ENCODE data around the gene SLC31A1.

SLC31A1 gene

DNA sequence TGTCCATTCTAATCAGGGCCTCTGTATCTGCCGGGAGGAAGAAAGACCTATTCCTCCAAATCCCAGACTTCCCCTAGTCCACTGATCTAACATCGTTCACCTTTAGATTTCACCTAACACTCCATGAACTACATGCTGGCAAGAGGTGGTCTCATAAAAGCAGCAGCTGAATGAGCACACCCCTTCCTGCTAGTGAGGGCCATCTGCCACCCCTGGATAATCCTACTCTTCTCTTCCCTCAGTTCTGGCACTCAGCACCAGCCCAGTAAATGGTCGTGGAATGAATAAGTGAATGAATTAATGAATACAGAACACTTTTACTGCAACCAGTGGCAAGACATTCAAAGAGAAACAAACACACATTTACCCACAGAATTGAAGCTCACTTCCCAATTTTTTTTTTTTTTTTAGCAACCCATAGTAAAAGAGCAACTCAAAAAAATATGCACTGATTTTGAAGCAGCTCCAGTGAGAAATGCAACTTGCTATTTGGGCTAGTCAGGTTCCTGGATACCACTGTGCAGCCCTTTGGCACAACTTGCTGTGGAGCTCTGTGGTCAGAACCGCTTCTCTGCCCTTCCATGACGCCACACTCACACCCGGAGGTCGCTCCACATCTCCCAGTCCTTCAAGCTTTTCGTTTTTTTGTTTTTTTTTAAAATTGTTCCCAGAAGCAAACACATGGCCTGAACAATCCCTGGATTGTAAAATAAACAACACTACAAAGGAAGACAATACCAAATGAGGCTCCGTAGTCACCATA, 75.6 kb downstream of the SLC31A1 start:
- no peak overlapping the region for H3K27ac ChIP-seq (ENCODE audit: low read depth, low read length)
- no peak overlapping the region for H3K4ac ChIP-seq (ENCODE audit: low read depth, low read length)
- no peaks in the 10 kb centered on the region for H3K4me1 ChIP-seq (ENCODE audit: control insufficient read depth, low read depth, low read length)
- no peak overlapping the region for H3K23ac ChIP-seq (ENCODE audit: low read length)
- no peak overlapping the region for H3K4me3 ChIP-seq (ENCODE audit: low read length)
- H3K79me1 ChIP-seq (ENCODE audit: low read length): no peaks in the 10 kb centered on the region
- WGBS (ENCODE audit: extremely low coverage, insufficient coverage, low lambda C conversion rate): no CpG with 5 or more reads among the region's 9 CpGs
- no peak overlapping the region for H2BK120ac ChIP-seq (ENCODE audit: low read depth, low read length)
- H2BK5ac ChIP-seq (ENCODE audit: low read length): no peak overlapping the region
- no peak overlapping the region for H2AK5ac ChIP-seq (ENCODE audit: low read length)
- no peaks in the 10 kb centered on the region for H3K27me3 ChIP-seq (ENCODE audit: insufficient read depth, low read length, poor library complexity)
- peaks cover 3% of the 10 kb centered on the region for H3K36me3 ChIP-seq (ENCODE audit: control insufficient read depth, insufficient read depth, low read length)
- H3K18ac ChIP-seq (ENCODE audit: low read length): no peak overlapping the region
- H4K5ac ChIP-seq (ENCODE audit: low read length): no peak overlapping the region
- no peak overlapping the region for H3K56ac ChIP-seq (ENCODE audit: low read length)
- H2BK15ac ChIP-seq (replicated peaks; ENCODE audit: low read depth): no peak overlapping the region
- no peak overlapping the region for H3K4me2 ChIP-seq (ENCODE audit: low read length)
- H3K79me2 ChIP-seq (ENCODE audit: control insufficient read depth, insufficient read depth, low read length): no peaks in the 10 kb centered on the region
- no peak overlapping the region for H3K9ac ChIP-seq (ENCODE audit: low read length)
- DNase-seq: no peak
- H4K8ac ChIP-seq (ENCODE audit: low read depth, low read length): no peak overlapping the region

DNA sequence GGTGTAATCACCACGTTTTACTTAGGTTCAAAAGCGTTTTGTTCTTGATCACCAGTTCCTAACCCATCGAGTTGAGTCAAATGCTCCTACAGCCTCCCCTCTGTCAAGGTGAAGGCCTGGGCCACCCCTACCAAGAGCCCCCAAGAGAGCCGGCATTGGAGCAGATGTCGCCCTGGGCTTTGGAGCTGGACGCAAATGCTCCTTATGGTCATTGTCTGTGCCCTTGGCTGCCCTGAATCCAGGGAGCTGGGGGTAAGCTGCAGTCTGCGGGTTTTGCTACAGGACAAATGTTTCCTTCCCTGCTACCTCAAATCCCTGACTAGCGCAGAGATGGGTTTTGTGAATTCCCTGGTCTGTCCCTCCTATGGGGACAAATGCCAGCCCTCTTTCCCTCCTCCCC, 77.0 kb downstream of the SLC31A1 start:
- Histone ChIP-seq H3K56ac (ENCODE audit: low read length) (no peak overlapping the region), H3K36me3 (ENCODE audit: control insufficient read depth, insufficient read depth, low read length) (no peaks in the 10 kb centered on the region), H3K27me3 (ENCODE audit: insufficient read depth, low read length, poor library complexity) (no peaks in the 10 kb centered on the region), H2BK120ac (ENCODE audit: low read depth, low read length) (no peak overlapping the region), H3K4me2 (ENCODE audit: low read length) (no peak overlapping the region), H3K18ac (ENCODE audit: low read length) (no peak overlapping the region), H4K8ac (ENCODE audit: low read depth, low read length) (no peak overlapping the region), H2BK5ac (ENCODE audit: low read length) (no peak overlapping the region), H3K79me2 (ENCODE audit: control insufficient read depth, insufficient read depth, low read length) (no peaks in the 10 kb centered on the region), H3K9ac (ENCODE audit: low read length) (no peak overlapping the region), H3K4ac (ENCODE audit: low read depth, low read length) (no peak overlapping the region), H3K27ac (ENCODE audit: low read depth, low read length) (no peak overlapping the region), H4K5ac (ENCODE audit: low read length) (no peak overlapping the region), H2BK15ac (replicated peaks; ENCODE audit: low read depth) (no peak overlapping the region), H3K23ac (ENCODE audit: low read length) (no peak overlapping the region), H3K79me1 (ENCODE audit: low read length) (no peaks in the 10 kb centered on the region), H2AK5ac (ENCODE audit: low read length) (no peak overlapping the region), H3K4me3 (ENCODE audit: low read length) (no peak overlapping the region), H3K4me1 (ENCODE audit: control insufficient read depth, low read depth, low read length) (no peaks in the 10 kb centered on the region)
- WGBS (ENCODE audit: extremely low coverage, insufficient coverage, low lambda C conversion rate): no CpG with 5 or more reads among the region's 8 CpGs
- DNase-seq: no peak

- H2BK15ac ChIP-seq (replicated peaks; ENCODE audit: low read depth): no peak overlapping the region
- H3K4ac ChIP-seq (ENCODE audit: low read depth, low read length): no peak overlapping the region
- no peak overlapping the region for H2BK120ac ChIP-seq (ENCODE audit: low read depth, low read length)
- H3K4me2 ChIP-seq (ENCODE audit: low read length): no peak overlapping the region
- H3K23ac ChIP-seq (ENCODE audit: low read length): no peak overlapping the region
- no peak overlapping the region for H4K8ac ChIP-seq (ENCODE audit: low read depth, low read length)
- H2BK5ac ChIP-seq (ENCODE audit: low read length): no peak overlapping the region
- H3K4me3 ChIP-seq (ENCODE audit: low read length): no peak overlapping the region
- H3K4me1 ChIP-seq (ENCODE audit: control insufficient read depth, low read depth, low read length): no peaks in the 10 kb centered on the region
- H3K9ac ChIP-seq (ENCODE audit: low read length): no peak overlapping the region
- H2AK5ac ChIP-seq (ENCODE audit: low read length): no peak overlapping the region
- H3K27ac ChIP-seq (ENCODE audit: low read depth, low read length): no peak overlapping the region
- H4K5ac ChIP-seq (ENCODE audit: low read length): no peak overlapping the region
- DNase-seq: no peak
- H3K27me3 ChIP-seq (ENCODE audit: insufficient read depth, low read length, poor library complexity): no peaks in the 10 kb centered on the region
- no peak overlapping the region for H3K18ac ChIP-seq (ENCODE audit: low read length)
- H3K79me1 ChIP-seq (ENCODE audit: low read length): no peaks in the 10 kb centered on the region
- WGBS (ENCODE audit: extremely low coverage, insufficient coverage, low lambda C conversion rate): no CpG with 5 or more reads among the region's 15 CpGs
- H3K36me3 ChIP-seq (ENCODE audit: control insufficient read depth, insufficient read depth, low read length): no peaks in the 10 kb centered on the region
- no peaks in the 10 kb centered on the region for H3K79me2 ChIP-seq (ENCODE audit: control insufficient read depth, insufficient read depth, low read length)
- no peak overlapping the region for H3K56ac ChIP-seq (ENCODE audit: low read length)
Observed at GRCh38 chr9:113298924-113299770, 77.8 kb downstream of the SLC31A1 start.

DNA sequence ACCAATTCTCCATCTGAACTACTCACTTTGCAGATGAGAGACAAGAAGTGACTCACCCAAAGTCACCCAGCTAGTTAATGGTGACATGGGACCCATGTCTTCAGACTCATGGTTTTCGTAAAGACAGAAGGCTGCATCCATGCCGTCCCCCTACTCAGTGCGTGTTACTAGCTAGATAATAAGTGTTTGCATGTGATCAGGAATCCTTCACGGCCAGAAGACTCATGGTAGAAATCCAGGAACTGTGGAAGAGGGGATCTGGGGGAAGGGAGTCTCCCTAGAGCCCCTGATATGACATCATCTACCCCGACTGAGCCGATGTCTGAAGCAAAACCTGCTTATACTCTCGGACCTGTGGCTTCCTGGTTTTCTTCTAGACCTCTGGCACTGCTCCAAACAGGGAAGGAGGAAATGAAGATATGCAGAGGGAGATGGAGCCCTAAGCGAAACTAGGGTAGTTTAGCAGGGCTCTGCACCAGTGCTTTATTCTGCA, 78.5 kb downstream of the SLC31A1 start:
- no peak overlapping the region for H3K23ac ChIP-seq (ENCODE audit: low read length)
- no peak for DNase-seq
- no CpG with 5 or more reads among the region's 8 CpGs for WGBS (ENCODE audit: extremely low coverage, insufficient coverage, low lambda C conversion rate)
- H3K79me1 ChIP-seq (ENCODE audit: low read length): no peaks in the 10 kb centered on the region
- H4K5ac ChIP-seq (ENCODE audit: low read length): no peak overlapping the region
- H2BK15ac ChIP-seq (replicated peaks; ENCODE audit: low read depth): no peak overlapping the region
- no peaks in the 10 kb centered on the region for H3K79me2 ChIP-seq (ENCODE audit: control insufficient read depth, insufficient read depth, low read length)
- no peak overlapping the region for H3K27ac ChIP-seq (ENCODE audit: low read depth, low read length)
- H3K4me1 ChIP-seq (ENCODE audit: control insufficient read depth, low read depth, low read length): no peaks in the 10 kb centered on the region
- no peaks in the 10 kb centered on the region for H3K27me3 ChIP-seq (ENCODE audit: insufficient read depth, low read length, poor library complexity)
- H2AK5ac ChIP-seq (ENCODE audit: low read length): no peak overlapping the region
- no peak overlapping the region for H4K8ac ChIP-seq (ENCODE audit: low read depth, low read length)
- no peak overlapping the region for H2BK120ac ChIP-seq (ENCODE audit: low read depth, low read length)
- no peak overlapping the region for H3K18ac ChIP-seq (ENCODE audit: low read length)
- H3K4me2 ChIP-seq (ENCODE audit: low read length): no peak overlapping the region
- H3K4ac ChIP-seq (ENCODE audit: low read depth, low read length): no peak overlapping the region
- no peak overlapping the region for H3K56ac ChIP-seq (ENCODE audit: low read length)
- H2BK5ac ChIP-seq (ENCODE audit: low read length): no peak overlapping the region
- H3K4me3 ChIP-seq (ENCODE audit: low read length): no peak overlapping the region
- no peaks in the 10 kb centered on the region for H3K36me3 ChIP-seq (ENCODE audit: control insufficient read depth, insufficient read depth, low read length)
- no peak overlapping the region for H3K9ac ChIP-seq (ENCODE audit: low read length)

DNA sequence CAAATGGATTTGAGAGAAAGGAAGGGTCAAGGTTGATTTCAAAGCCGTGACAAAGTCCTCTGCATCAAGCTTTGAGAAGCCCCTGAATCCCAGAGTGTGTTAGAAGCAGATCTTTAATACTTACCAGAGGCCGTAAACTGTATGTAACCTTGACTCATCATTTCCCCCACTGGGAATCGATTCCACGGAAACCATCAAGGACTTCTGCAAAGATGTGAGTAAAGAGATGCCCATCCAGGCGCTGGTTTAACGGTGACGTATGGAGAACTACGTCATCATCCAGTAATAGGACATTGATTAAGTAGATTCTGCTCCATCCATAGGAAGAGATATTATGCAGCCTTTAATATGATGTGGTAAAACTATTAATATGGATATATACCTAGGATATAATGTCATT, 80.2 kb downstream of the SLC31A1 start:
- DNase-seq: no peak
- H4K8ac ChIP-seq (ENCODE audit: low read depth, low read length): no peak overlapping the region
- no peak overlapping the region for H4K5ac ChIP-seq (ENCODE audit: low read length)
- H3K27me3 ChIP-seq (ENCODE audit: insufficient read depth, low read length, poor library complexity): no peaks in the 10 kb centered on the region
- WGBS (ENCODE audit: extremely low coverage, insufficient coverage, low lambda C conversion rate): no CpG with 5 or more reads among the region's 8 CpGs
- H3K4me1 ChIP-seq (ENCODE audit: control insufficient read depth, low read depth, low read length): no peaks in the 10 kb centered on the region
- H2BK5ac ChIP-seq (ENCODE audit: low read length): no peak overlapping the region
- H3K56ac ChIP-seq (ENCODE audit: low read length): no peak overlapping the region
- no peak overlapping the region for H2BK120ac ChIP-seq (ENCODE audit: low read depth, low read length)
- no peak overlapping the region for H2AK5ac ChIP-seq (ENCODE audit: low read length)
- no peak overlapping the region for H3K23ac ChIP-seq (ENCODE audit: low read length)
- H3K4me2 ChIP-seq (ENCODE audit: low read length): no peak overlapping the region
- H3K36me3 ChIP-seq (ENCODE audit: control insufficient read depth, insufficient read depth, low read length): no peaks in the 10 kb centered on the region
- no peaks in the 10 kb centered on the region for H3K79me1 ChIP-seq (ENCODE audit: low read length)
- H3K27ac ChIP-seq (ENCODE audit: low read depth, low read length): no peak overlapping the region
- no peak overlapping the region for H2BK15ac ChIP-seq (replicated peaks; ENCODE audit: low read depth)
- no peak overlapping the region for H3K9ac ChIP-seq (ENCODE audit: low read length)
- H3K18ac ChIP-seq (ENCODE audit: low read length): no peak overlapping the region
- H3K4me3 ChIP-seq (ENCODE audit: low read length): no peak overlapping the region
- no peak overlapping the region for H3K4ac ChIP-seq (ENCODE audit: low read depth, low read length)
- no peaks in the 10 kb centered on the region for H3K79me2 ChIP-seq (ENCODE audit: control insufficient read depth, insufficient read depth, low read length)
